GM20000 (cell line): Measurements from ENCODE around the gene NOCT.
A peak's percentile ranks its signal among the peaks of the same experiment; 100 is the strongest.
"Not testable (repeated sequence)": the region's sequence is repeated elsewhere in the genome, so short reads cannot be mapped to it uniquely, and the experiment has no call there.

Experiments
- DNase-seq: peaks from one replicate; pipeline ENCODE4 v3.0.0; 2012; ENCODE audit warnings: low spot score
- TF ChIP-seq, protein P1 (sequence below): IDR thresholded peaks from 2 replicates; pipeline ENCODE4 v1.5.1; 2012; ENCODE audit warnings: mild to moderate bottlenecking, control low read depth; ENCODE audit errors: extremely low read depth, missing control alignments

The NOCT gene

DNA sequence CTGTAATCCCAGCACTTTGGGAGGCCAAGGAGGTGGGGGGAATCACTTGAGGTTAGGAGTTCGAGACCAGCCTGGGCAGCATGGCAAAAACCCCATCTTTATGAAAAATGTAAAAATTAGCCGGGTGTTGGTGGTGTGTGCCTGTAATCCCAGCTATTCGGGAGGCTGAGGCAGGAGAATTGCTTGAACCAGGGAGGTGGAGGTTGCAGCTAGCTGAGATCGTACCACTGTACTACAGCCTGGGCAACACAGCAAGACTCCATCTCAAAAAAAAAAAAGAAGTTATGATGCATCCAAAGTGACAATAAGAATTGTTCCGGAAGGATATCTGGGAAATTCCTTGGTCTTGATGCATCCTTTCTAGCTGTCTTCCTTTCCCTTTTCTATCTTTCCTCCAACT lies 7.3 kb downstream of the NOCT start:
- TF ChIP-seq, protein P1, sequence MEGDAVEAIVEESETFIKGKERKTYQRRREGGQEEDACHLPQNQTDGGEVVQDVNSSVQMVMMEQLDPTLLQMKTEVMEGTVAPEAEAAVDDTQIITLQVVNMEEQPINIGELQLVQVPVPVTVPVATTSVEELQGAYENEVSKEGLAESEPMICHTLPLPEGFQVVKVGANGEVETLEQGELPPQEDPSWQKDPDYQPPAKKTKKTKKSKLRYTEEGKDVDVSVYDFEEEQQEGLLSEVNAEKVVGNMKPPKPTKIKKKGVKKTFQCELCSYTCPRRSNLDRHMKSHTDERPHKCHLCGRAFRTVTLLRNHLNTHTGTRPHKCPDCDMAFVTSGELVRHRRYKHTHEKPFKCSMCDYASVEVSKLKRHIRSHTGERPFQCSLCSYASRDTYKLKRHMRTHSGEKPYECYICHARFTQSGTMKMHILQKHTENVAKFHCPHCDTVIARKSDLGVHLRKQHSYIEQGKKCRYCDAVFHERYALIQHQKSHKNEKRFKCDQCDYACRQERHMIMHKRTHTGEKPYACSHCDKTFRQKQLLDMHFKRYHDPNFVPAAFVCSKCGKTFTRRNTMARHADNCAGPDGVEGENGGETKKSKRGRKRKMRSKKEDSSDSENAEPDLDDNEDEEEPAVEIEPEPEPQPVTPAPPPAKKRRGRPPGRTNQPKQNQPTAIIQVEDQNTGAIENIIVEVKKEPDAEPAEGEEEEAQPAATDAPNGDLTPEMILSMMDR = no peak
- no peak for DNase-seq

DNA sequence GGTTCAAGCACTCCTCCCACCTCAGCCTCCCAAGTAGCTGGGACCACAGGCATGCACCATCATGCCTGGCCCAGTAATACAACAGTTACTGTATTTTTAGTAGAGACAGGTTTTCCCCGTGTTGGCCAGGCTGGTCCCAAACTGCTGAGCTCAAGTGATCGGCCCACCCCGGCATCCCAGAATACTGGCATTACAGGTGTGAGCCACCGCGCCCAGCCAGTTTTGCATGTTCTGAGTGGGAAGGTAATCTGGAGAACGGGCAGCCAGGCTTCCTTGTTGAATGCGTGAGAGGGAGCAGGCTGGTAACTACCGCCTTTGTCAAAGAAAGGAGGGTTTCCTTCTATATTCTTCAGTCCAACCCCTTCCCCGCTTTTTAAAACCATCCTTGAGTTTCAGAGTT lies 9.1 kb downstream of the NOCT start:
- DNase-seq = no peak
- TF ChIP-seq, protein P1 = no peak

DNA sequence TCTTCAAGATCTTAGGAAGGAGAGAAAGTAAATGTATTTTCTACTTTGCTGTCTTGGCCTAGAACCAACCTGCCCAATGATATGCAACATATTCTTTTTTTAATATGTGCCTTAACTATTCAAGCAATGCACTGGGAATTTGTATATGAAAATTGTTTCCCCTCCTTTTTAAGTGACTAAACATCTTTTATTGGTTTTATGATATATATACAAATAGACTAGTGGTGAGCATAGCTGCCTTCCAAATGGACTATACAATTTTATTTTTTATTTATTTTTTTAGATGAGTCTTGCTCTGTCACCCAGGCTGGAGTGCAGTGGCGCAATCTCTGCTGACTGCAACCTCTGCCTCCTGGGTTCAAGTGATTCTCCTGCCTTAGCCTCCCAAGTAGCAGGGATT lies 10.3 kb downstream of the NOCT start:
- TF ChIP-seq, protein P1 = no peak

DNA sequence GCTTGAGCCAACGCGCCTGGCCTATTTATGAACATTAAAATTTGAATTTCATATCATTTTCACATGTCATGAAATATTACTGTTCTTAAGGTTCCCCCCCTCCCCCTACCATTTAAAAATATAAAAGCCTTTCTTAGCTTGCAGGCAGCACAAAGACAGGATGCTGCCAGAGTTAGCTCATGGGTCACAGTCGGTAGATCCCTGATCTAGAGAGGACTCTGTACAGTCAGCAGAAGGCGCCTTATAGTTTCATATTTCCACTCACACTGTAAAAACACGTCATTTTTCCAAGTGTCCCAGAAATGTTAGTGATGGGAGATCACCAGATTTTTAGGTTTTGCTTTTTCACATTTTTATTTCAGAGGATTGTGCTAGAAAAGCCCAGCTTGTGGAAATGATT lies 12.2 kb downstream of the NOCT start:
- TF ChIP-seq, protein P1 = no peak
- no peak for DNase-seq

More for the DNA sequence above, 10.3 kb downstream of the NOCT start:
- DNase-seq = no peak

DNA sequence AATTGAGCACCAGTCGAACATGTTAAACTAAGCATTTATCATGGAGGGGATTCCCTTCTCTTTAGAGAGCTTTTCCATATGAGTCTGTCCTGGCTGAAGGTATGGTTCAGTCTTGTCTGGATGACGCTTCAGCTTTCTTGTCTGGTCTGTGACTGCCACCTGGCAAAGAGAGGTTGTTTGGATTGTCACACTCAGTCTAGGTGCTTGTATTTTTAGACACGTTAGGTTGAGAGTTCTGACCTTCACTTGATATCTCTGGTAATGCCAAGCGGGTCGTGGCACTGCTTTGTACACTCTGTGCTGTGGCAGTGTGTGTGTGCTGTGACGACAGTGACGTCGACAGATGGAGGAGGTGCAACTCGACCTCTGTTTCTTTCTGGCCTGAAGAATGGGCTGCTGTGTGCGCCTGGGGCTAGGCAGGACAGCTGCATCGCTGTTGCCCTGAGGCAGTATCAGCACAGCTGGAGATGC lies 12.6 kb downstream of the NOCT start:
- TF ChIP-seq, protein P1 = no peak
- DNase-seq = no peak

DNA sequence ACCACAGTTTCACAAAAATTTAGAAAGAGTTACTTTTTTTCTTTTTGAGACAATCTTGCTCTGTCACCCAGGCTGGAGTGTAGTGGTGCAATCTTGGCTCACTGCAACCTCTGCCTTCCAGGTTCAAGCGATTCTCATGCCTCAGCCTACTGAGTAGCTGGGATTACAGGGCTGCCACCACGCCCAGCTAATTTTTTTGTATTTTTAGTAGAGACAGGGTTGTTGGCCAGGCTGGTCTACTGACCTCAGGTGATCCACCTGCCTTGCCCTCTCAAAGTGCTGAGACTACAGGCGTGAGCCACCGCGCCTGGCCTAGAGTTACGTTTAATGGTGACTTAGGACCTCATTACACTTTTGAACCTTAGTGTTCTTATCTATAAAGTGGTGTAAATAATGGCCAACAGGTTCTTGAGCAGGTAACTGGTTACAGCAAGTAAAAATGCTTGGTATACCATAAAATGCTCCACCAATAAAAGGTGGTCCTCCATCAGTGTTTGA lies 14.3 kb downstream of the NOCT start:
- DNase-seq = not testable (repeated sequence)

DNA sequence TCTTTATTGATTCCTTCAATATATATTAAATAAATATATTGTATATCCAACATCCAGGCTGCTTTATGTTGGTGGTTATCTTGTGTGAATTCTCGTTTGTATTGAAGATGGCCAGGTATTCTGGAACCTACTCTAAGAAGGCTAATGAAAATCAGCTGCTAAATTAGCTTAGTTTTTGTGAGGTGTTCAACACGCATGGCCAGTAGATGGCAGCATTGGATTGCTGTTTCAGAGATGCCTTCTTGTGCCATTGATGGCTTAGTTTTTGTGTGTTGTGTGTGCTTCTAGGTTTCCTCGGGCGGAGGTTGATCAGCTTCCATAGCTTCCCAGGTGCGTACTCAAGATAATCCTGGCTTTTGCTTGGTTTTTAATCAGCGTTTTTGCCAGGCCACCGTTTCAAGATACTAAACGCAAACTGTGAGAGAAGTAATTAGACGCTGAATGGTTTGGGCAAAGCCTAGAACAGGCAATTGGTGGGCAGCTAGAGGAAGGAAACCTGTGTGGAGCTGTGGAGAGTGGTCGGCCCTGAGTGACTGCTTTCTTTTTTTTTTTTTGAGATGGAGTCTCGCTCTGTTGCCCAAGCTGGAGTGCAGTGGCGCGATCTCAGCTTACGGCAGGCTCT lies 15.1 kb downstream of the NOCT start:
- peak; percentile 70 for DNase-seq
- TF ChIP-seq, protein P1 = peak; percentile 82

DNA sequence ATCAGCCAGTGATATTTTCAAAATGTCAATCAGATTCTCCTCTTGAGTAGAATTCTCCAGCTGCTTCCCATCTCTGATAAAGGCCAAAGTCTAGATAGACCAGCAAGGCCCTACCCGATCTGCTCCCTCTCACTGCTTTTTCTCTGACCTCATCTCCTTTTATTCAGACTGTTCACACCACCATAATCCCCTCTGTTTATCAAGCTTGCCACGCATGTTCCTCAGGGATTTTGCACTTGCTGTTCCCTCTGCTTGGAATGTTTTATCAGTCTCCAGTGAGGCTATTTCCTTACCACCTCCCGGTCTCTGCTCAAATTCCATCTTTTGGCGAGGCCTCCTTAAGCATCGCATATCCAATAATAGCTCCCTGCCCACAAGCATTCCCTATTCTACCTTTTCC lies 20.1 kb downstream of the NOCT start:
- no peak for DNase-seq

More for the DNA sequence above, 20.1 kb downstream of the NOCT start:
- TF ChIP-seq, protein P1 = no peak
